ENCODE measurements around the gene FLYWCH2.

Gene FLYWCH2

GRCh38 chr16:2882650-2883457, at the start of gene FLYWCH2:
TSS of gene FLYWCH2 (plus strand) at chr16:2883215. CDS start at chr16:2896450, 13,235 bp downstream.
- CTCF ChIA-PET = interaction anchor here (1.0 to 22.9 kb wide), 9 partner anchors 10 to 43 kb away, joined by 3 to 396 read pairs (median 4); no protein-coding TSS in a partner anchor
- POLR2A ChIA-PET = interaction anchor here (0.5 to 2.3 kb wide), 9 partner anchors 15 to 305 kb away, joined by 3 to 14 read pairs (median 5); partner anchors contain the start of gene FLYWCH1
- no peak for TF ChIP-seq CTCF (IDR thresholded peaks at IDR 0.05; ENCODE audit: insufficient read depth, low read length, missing control alignments)
- H3K4me3 ChIP-seq (ENCODE audit: low read depth, low read length) = peak within 1 kb of the TSS; percentile 83
- peak; percentile 93 for DNase-seq (ENCODE audit: low read depth, low spot score)

GRCh38 chr16:2833776-2834175, 49.2 kb upstream of the FLYWCH2 start:
- no peak overlapping the region for H3K4me3 ChIP-seq (ENCODE audit: low read depth, low read length)
- TF ChIP-seq CTCF (IDR thresholded peaks at IDR 0.05; ENCODE audit: insufficient read depth, low read length, missing control alignments) = no peak
- no peak for DNase-seq (ENCODE audit: low read depth, low spot score)
- ChIA-PET CTCF (no interaction called here), POLR2A (no interaction called here)

GRCh38 chr16:2834968-2835367, 48.0 kb upstream of the FLYWCH2 start:
- no peak overlapping the region for H3K4me3 ChIP-seq (ENCODE audit: low read depth, low read length)
- no peak for TF ChIP-seq CTCF (IDR thresholded peaks at IDR 0.05; ENCODE audit: insufficient read depth, low read length, missing control alignments)
- CTCF ChIA-PET = interaction anchor here (2.3 kb wide), 1 partner anchor 33 kb away, joined by 10 read pairs; no protein-coding TSS in a partner anchor

GRCh38 chr16:2835638-2836493, 47.1 kb upstream of the FLYWCH2 start:
- TF ChIP-seq CTCF (IDR thresholded peaks at IDR 0.05; ENCODE audit: insufficient read depth, low read length, missing control alignments) = no peak
- ChIA-PET POLR2A (no interaction called here), CTCF (interaction anchor here (0.7 to 2.3 kb wide), 3 partner anchors 9 to 32 kb away, joined by 3 to 10 read pairs (median 3); no protein-coding TSS in a partner anchor)
- H3K4me3 ChIP-seq (ENCODE audit: low read depth, low read length) = no peak overlapping the region
- peak; percentile 93 for DNase-seq (ENCODE audit: low read depth, low spot score)

More at GRCh38 chr16:2834968-2835367, 48.0 kb upstream of the FLYWCH2 start:
- POLR2A ChIA-PET = no interaction called here
- DNase-seq (ENCODE audit: low read depth, low spot score) = no peak

- DNase-seq (ENCODE audit: low read depth, low spot score) = no peak
- CTCF ChIA-PET = interaction anchor here (0.7 to 2.3 kb wide), 2 partner anchors 8 to 31 kb away, joined by 3 to 10 read pairs; no protein-coding TSS in a partner anchor
- no peak overlapping the region for H3K4me3 ChIP-seq (ENCODE audit: low read depth, low read length)
- POLR2A ChIA-PET = no interaction called here
- TF ChIP-seq CTCF (IDR thresholded peaks at IDR 0.05; ENCODE audit: insufficient read depth, low read length, missing control alignments) = no peak
Measured at GRCh38 chr16:2836646-2837508, 46.1 kb upstream of the FLYWCH2 start.
